Measurements from ENCODE around the gene RBM28. TPM values are rescaled to one million over a fixed set of nuclear protein-coding genes. Genes with fewer than 3 reads are reported as not detected.

RBM28 gene
- total and polyA plus RNA-seq, 2 of the 8 experiments (the other 6 are each of a cell fraction or from before 2014, with no cell fraction given): 12.8 to 65.3 TPM

- Histone ChIP-seq H2AK5ac (ENCODE audit: low read depth, low read length) (no peak overlapping the region), H3K4ac (replicated peaks; ENCODE audit: insufficient read length, low read depth, low read length) (no peak overlapping the region), H3K23me2 (ENCODE audit: low read depth, low read length) (no peaks in the 10 kb centered on the region), H3K4me1 (replicated peaks in 1 of 4; ENCODE audit: control insufficient read depth in 3 of 4, insufficient read depth in 4 of 4, low read length in 3 of 4) (no peaks in the 10 kb centered on the region), H2BK15ac (ENCODE audit: low read length) (no peak overlapping the region), H2AFZ (ENCODE audit: low read length) (no peak overlapping the region), H3K56ac (replicated peaks; ENCODE audit: insufficient read length, low read depth, low read length) (no peak overlapping the region), H3K36me3 (ENCODE audit: control insufficient read depth in 2 of 4, insufficient read depth in 4 of 4, low read length in 3 of 4) (no peaks in the 10 kb centered on the region), H4K5ac (ENCODE audit: insufficient read length, low read depth, low read length) (no peak overlapping the region), H3K18ac (ENCODE audit: extremely low read depth, low read length) (no peak overlapping the region), H2BK120ac (replicated peaks; ENCODE audit: low read depth, low read length) (no peak overlapping the region), H3K27me3 (replicated peaks in 1 of 4; ENCODE audit: control insufficient read depth in 3 of 4, extremely low read depth in 1 of 4, insufficient read depth in 3 of 4, low read length in 3 of 4) (peaks cover 0 to 4% (median 0%) of the 10 kb centered on the region in 4 experiments; a peak in 1 of 7 replicates), H3K9ac (replicated peaks in 1 of 4; ENCODE audit: extremely low read depth in 1 of 4, low read depth in 3 of 4, low read length in 3 of 4) (no peak overlapping the region), H3K23ac (ENCODE audit: insufficient read length) (no peak overlapping the region), H3K27ac (ENCODE audit: low read depth, low read length) (no peak overlapping the region), H3K14ac (ENCODE audit: insufficient read length) (no peak overlapping the region), H3K4me3 (ENCODE audit: extremely low read depth in 1 of 4, insufficient read depth in 2 of 4, low read depth in 3 of 4, low read length in 4 of 4) (no peak overlapping the region), H2BK20ac (ENCODE audit: low read length) (no peak overlapping the region), H2BK5ac (ENCODE audit: low read depth, low read length) (no peak overlapping the region), H4K91ac (replicated peaks; ENCODE audit: insufficient read length, low read length) (no peak overlapping the region), H3K79me2 (ENCODE audit: control insufficient read depth in 1 of 2, insufficient read depth in 2 of 2, low read length in 2 of 2) (no peaks in the 10 kb centered on the region), H2BK12ac (ENCODE audit: low read depth, low read length) (no peak overlapping the region), H4K20me1 (replicated peaks in 1 of 2; ENCODE audit: control insufficient read depth in 1 of 2, insufficient read depth in 2 of 2, low read length in 2 of 2) (no peaks in the 10 kb centered on the region), H3K4me2 (ENCODE audit: insufficient read depth in 1 of 2, low read depth in 2 of 2, low read length in 2 of 2) (no peak overlapping the region), H3K9me3 (ENCODE audit: insufficient read depth in 2 of 2, low read depth in 1 of 2, low read length in 1 of 2) (peaks cover 0 to 4% of the 10 kb centered on the region in 2 experiments; a peak in 1 of 4 replicates), H3K79me1 (ENCODE audit: low read depth, low read length) (no peaks in the 10 kb centered on the region), H4K8ac (ENCODE audit: extremely low read depth, insufficient read depth, low read length) (no peak overlapping the region)
- POLR2A ChIA-PET (ENCODE audit: partially characterized antibody): no interaction called here
- FAIRE-seq (no peak), DNase-seq (ENCODE audit: low read depth in 1 of 2, low spot score in 2 of 2) (no peak)
- WGBS, 2 experiments (ENCODE audit: extremely low coverage in 1 of 2, insufficient coverage in 1 of 2, insufficient read length in 1 of 2, insufficient replicate concordance in 2 of 2, low coverage in 1 of 2, low lambda C conversion rate in 2 of 2, missing lambda C conversion rate in 1 of 2): 90% methylated on average over 6 of the region's 6 CpGs; no CpG with 5 or more reads in 1 of the 2 experiments
- CTCF ChIA-PET (ENCODE audit: partially characterized antibody): no interaction called here
Observed at GRCh38 chr7:128279124-128279713, 64.5 kb downstream of the RBM28 start.
